SK-N-SH (cell line): Measurements from ENCODE around the gene IFT122. TPM values are rescaled to one million over a fixed set of nuclear protein-coding genes. Genes with fewer than 3 reads are reported as not detected.

Experiments used
- CTCF ChIA-PET: fragments of 300-600, 350-600 bp; formaldehyde crosslinking; extraction: SDS; loops from one replicate; lab custom pipeline; 2021; lab: Yijun Ruan, JAX
- POLR2A ChIA-PET: fragments of 350-600 bp; sonication (Branson Sonifier 250); formaldehyde crosslinking; extraction: SDS; loops from one replicate; lab custom pipeline; 2020; ENCODE audit warnings: antibody characterized with exemption, inconsistent platforms; lab: Yijun Ruan, JAX
- DNase-seq: peaks from one replicate; pipeline ENCODE4 v3.0.0; 2012
- H2AFZ ChIP-seq: fragments of 200-600 bp; sonication (generic); 2 replicates; pipeline ENCODE4 v1.8.1; 2016; ENCODE audit warnings: antibody characterized with exemption, mild to moderate bottlenecking, low read depth
- H3F3A ChIP-seq: fragments of 200-600 bp; sonication (generic); replicated peaks from 2 replicates; pipeline ENCODE3; 2016; ENCODE audit warnings: antibody characterized with exemption, mild to moderate bottlenecking; ENCODE audit not compliant: insufficient read depth
- H3K27ac ChIP-seq, 2 experiments: fragments of 200-500 bp in 1 of 2; fragments of 200-600 bp in 1 of 2; sonication (Bioruptor generic) in 1 of 2; sonication (generic), shearing (Covaris generic) in 1 of 2; 2 replicates each; pipeline versions ENCODE4 v1.5.1 to v1.6.1; 2014 to 2016; ENCODE audit warnings: low read depth in 2 of 2, inconsistent platforms in 1 of 2, low read length in 1 of 2, mild to moderate bottlenecking in 1 of 2, mixed read lengths in 1 of 2
- H3K27me3 ChIP-seq: fragments of 200-600 bp; sonication (generic), shearing (Covaris generic); 2 replicates; pipeline ENCODE4 v1.6.1; 2016; ENCODE audit warnings: mixed run types; ENCODE audit not compliant: insufficient read depth
- H3K36me3 ChIP-seq, 2 experiments: fragments of 200-500 bp in 1 of 2; fragments of 200-600 bp in 1 of 2; sonication (Bioruptor generic) in 1 of 2; sonication (generic) in 1 of 2; replicated peaks in 1 of 2; 2 replicates each; pipeline versions ENCODE3 to v1.5.1; 2014 to 2016; ENCODE audit warnings: low read length in 1 of 2, mild to moderate bottlenecking in 1 of 2; ENCODE audit not compliant: insufficient read depth in 2 of 2, control insufficient read depth in 1 of 2
- H3K4me1 ChIP-seq, 2 experiments: fragments of 200-500 bp in 1 of 2; fragments of 200-600 bp in 1 of 2; sonication (Bioruptor generic) in 1 of 2; sonication (generic), shearing (Covaris generic) in 1 of 2; 2 replicates each; pipeline versions ENCODE4 v1.5.1 to v1.6.1; 2014 to 2016; ENCODE audit warnings: low read depth in 1 of 2, low read length in 1 of 2, mixed run types in 1 of 2; ENCODE audit not compliant: insufficient read depth in 2 of 2, control insufficient read depth in 1 of 2
- H3K4me2 ChIP-seq: fragments of 200-600 bp; sonication (generic), shearing (Covaris generic); 2 replicates; pipeline ENCODE4 v1.6.1; 2017; ENCODE audit warnings: mixed run types
- H3K4me3 ChIP-seq, 2 experiments: fragments of 200-500 bp in 1 of 2; fragments of 200-600 bp in 1 of 2; sonication (Bioruptor generic) in 1 of 2; sonication (generic), shearing (Covaris generic) in 1 of 2; 2 replicates each; pipeline versions ENCODE4 v1.5.1 to v1.8.1; 2014 to 2016; ENCODE audit warnings: low read depth in 2 of 2, inconsistent platforms in 1 of 2, low read length in 1 of 2, mild to moderate bottlenecking in 1 of 2, mixed read lengths in 1 of 2, moderate library complexity in 1 of 2
- H3K79me2 ChIP-seq: fragments of 200-600 bp; sonication (generic); 2 replicates; pipeline ENCODE4 v1.8.1; 2017; ENCODE audit warnings: mild to moderate bottlenecking; ENCODE audit not compliant: insufficient read depth
- H3K9ac ChIP-seq: fragments of 200-600 bp; sonication (generic); 2 replicates; pipeline ENCODE4 v1.6.1; 2017; ENCODE audit warnings: mixed run types
- H3K9me2 ChIP-seq: fragments of 200-600 bp; sonication (generic); 2 replicates; pipeline ENCODE4 v1.6.1; 2017; ENCODE audit warnings: mixed run types
- H3K9me3 ChIP-seq: fragments of 200-600 bp; sonication (generic); 2 replicates; pipeline ENCODE4 v1.6.1; 2017; ENCODE audit warnings: mixed run types, mild to moderate bottlenecking, moderate library complexity
- H4K20me1 ChIP-seq: fragments of 200-600 bp; sonication (generic); 2 replicates; pipeline ENCODE4 v1.6.1; 2017; ENCODE audit warnings: mild to moderate bottlenecking, mixed run types; ENCODE audit not compliant: insufficient read depth
- CHD2 ChIP-seq: fragments of 150-350 bp; IDR thresholded peaks from 2 replicates; pipeline ENCODE4 v1.6.1; 2018; ENCODE audit warnings: low read length; ENCODE audit not compliant: partially characterized antibody
- CTCF ChIP-seq: fragments of 200-600 bp; sonication (generic); IDR thresholded peaks from 2 replicates; pipeline ENCODE4 v1.6.1; 2017; ENCODE audit warnings: antibody characterized with exemption, mild to moderate bottlenecking, moderate library complexity
- ELF1 ChIP-seq: IDR thresholded peaks from 2 replicates; pipeline ENCODE4 v1.4.0; 2012
- FOSL2 ChIP-seq: IDR thresholded peaks from 2 replicates; pipeline ENCODE4 v1.4.0; 2012; ENCODE audit warnings: low read depth, mild to moderate bottlenecking, moderate library complexity, borderline replicate concordance
- FOXJ3 ChIP-seq: sonication (generic); formaldehyde crosslinking; IDR thresholded peaks from 2 replicates; pipeline ENCODE4 v1.5.1; 2020; ENCODE audit warnings: mild to moderate bottlenecking, missing genetic modification reagents
- GABPA ChIP-seq: IDR thresholded peaks from 2 replicates; pipeline ENCODE4 v1.4.0; 2012; ENCODE audit warnings: low read depth, mild to moderate bottlenecking
- MAX ChIP-seq: IDR thresholded peaks from 2 replicates; pipeline ENCODE4 v1.4.0; 2012; ENCODE audit warnings: low read depth
- MXI1 ChIP-seq: IDR thresholded peaks from 2 replicates; pipeline ENCODE4 v1.6.1; 2012; ENCODE audit warnings: mild to moderate bottlenecking, low read depth, low read length, improper control_type of control experiment
- NFIC ChIP-seq: IDR thresholded peaks from 2 replicates; pipeline ENCODE4 v1.4.0; 2012; ENCODE audit warnings: borderline replicate concordance
- PBX3 ChIP-seq: IDR thresholded peaks from 2 replicates; pipeline ENCODE4; 2012
- POLR2AphosphoS5 ChIP-seq: IDR thresholded peaks from 2 replicates; pipeline ENCODE4 v1.6.1; 2012; ENCODE audit warnings: low read depth, low read length
- RCOR1 ChIP-seq: fragments of 150-350 bp; IDR thresholded peaks from 2 replicates; pipeline ENCODE4 v1.6.1; 2017; ENCODE audit warnings: antibody characterized with exemption, low read length
- RFX5 ChIP-seq: IDR thresholded peaks from 2 replicates; pipeline ENCODE4 v1.6.1; 2012; ENCODE audit warnings: mild to moderate bottlenecking, improper control_type of control experiment, low read length
- SIN3A ChIP-seq: IDR thresholded peaks from 2 replicates; pipeline ENCODE4 v1.6.1; 2012; ENCODE audit warnings: low read depth, mild to moderate bottlenecking, low read length, moderate library complexity, borderline replicate concordance
- TAF1 ChIP-seq: IDR thresholded peaks from 2 replicates; pipeline ENCODE4 v1.6.1; 2012; ENCODE audit warnings: low read depth, mild to moderate bottlenecking, low read length, moderate library complexity, borderline replicate concordance
- USF2 ChIP-seq: fragments of 150-350 bp; IDR thresholded peaks from 2 replicates; pipeline ENCODE4 v1.6.1; 2017; ENCODE audit warnings: antibody characterized with exemption, low read length, low read depth, borderline replicate concordance
- YY1 ChIP-seq: IDR thresholded peaks from 2 replicates; pipeline ENCODE4 v1.4.0; 2012; ENCODE audit warnings: low read depth, mild to moderate bottlenecking
- WGBS: methylation state at CpG from one replicate; pipeline ENCODE4 v1.1.6; 2017; ENCODE audit warnings: low lambda C conversion rate; 5-methylcytosine and 5-hydroxymethylcytosine counted together
- polyA plus RNA-seq, 3 experiments: library from polyadenylated mRNA; depleted of rRNA; stranded (reverse); fragments of >200 nt; gene quantifications; 2 replicates each; pipeline ENCODE4 v1.2.3, GENCODE V29; 2012

The IFT122 gene
- polyA plus RNA-seq, 1 of the 3 experiments (the other 2 are of a cell fraction) = 20.1 TPM

- Histone ChIP-seq H3K79me2 (no peaks in the 10 kb centered on the region), H3K4me3 (no peak overlapping the region), H3K4me2 (no peak overlapping the region), H3F3A (no peaks in the 10 kb centered on the region), H3K4me1 (peaks cover 0 to 15% of the 10 kb centered on the region in 2 experiments; a peak in 2 of 4 replicates), H3K9me2 (no peaks in the 10 kb centered on the region), H3K27me3 (no peaks in the 10 kb centered on the region), H4K20me1 (no peaks in the 10 kb centered on the region), H3K9me3 (no peaks in the 10 kb centered on the region), H3K9ac (no peak overlapping the region), H2AFZ (no peak overlapping the region), H3K27ac (no peak overlapping the region), H3K36me3 (no peaks in the 10 kb centered on the region)
- WGBS = no CpG with 5 or more reads among the region's 8 CpGs
- DNase-seq = no peak
- no peak for TF ChIP-seq SIN3A
- no peak for TF ChIP-seq TAF1
- TF ChIP-seq MXI1 = no peak
- TF ChIP-seq YY1 = no peak
- no peak for TF ChIP-seq ELF1
- no peak for TF ChIP-seq RCOR1
- TF ChIP-seq POLR2AphosphoS5 = no peak
- ChIA-PET CTCF (interaction anchor here (0.5 to 0.7 kb wide), 2 partner anchors 91 to 132 kb away, joined by 3 read pairs; no protein-coding TSS in a partner anchor), POLR2A (interaction anchor here (1.1 kb wide), 1 partner anchor 12 kb away, joined by 3 read pairs; no protein-coding TSS in a partner anchor)
Observed at GRCh38 chr3:129518038-129518561, 78.1 kb downstream of the IFT122 start.

GRCh38 chr3:129518581-129518980, 78.6 kb downstream of the IFT122 start:
- H3K36me3 ChIP-seq = no peaks in the 10 kb centered on the region
- no peak overlapping the region for H3K4me3 ChIP-seq
- H3F3A ChIP-seq = no peaks in the 10 kb centered on the region
- CTCF ChIA-PET = interaction anchor here (0.5 to 0.7 kb wide), 2 partner anchors 90 to 131 kb away, joined by 3 read pairs; no protein-coding TSS in a partner anchor
- no peak overlapping the region for H2AFZ ChIP-seq
- no peak for DNase-seq
- H3K9me2 ChIP-seq = no peaks in the 10 kb centered on the region
- no peaks in the 10 kb centered on the region for H3K9me3 ChIP-seq
- peaks cover 0 to 15% of the 10 kb centered on the region in 2 experiments; a peak in 2 of 4 replicates for H3K4me1 ChIP-seq
- POLR2A ChIA-PET = no interaction called here
- H3K79me2 ChIP-seq = no peaks in the 10 kb centered on the region
- 100% methylated on average over 3 of the region's 8 CpGs for WGBS
- no peak overlapping the region for H3K27ac ChIP-seq
- H3K27me3 ChIP-seq = no peaks in the 10 kb centered on the region
- no peak overlapping the region for H3K4me2 ChIP-seq
- no peaks in the 10 kb centered on the region for H4K20me1 ChIP-seq
- TF ChIP-seq RFX5 = no peak
- no peak for TF ChIP-seq USF2
- TF ChIP-seq FOSL2 = no peak
- no peak for TF ChIP-seq NFIC
- no peak overlapping the region for H3K9ac ChIP-seq

GRCh38 chr3:129519449-129519848, 79.4 kb downstream of the IFT122 start:
- Histone ChIP-seq H3K9me3 (no peaks in the 10 kb centered on the region), H3K79me2 (no peaks in the 10 kb centered on the region), H2AFZ (no peak overlapping the region), H3K4me1 (peaks cover 0 to 15% of the 10 kb centered on the region in 2 experiments; a peak in 2 of 4 replicates), H3K9me2 (no peaks in the 10 kb centered on the region), H3K36me3 (no peaks in the 10 kb centered on the region), H3F3A (no peaks in the 10 kb centered on the region), H3K27ac (no peak overlapping the region), H3K27me3 (no peaks in the 10 kb centered on the region), H3K4me2 (no peak overlapping the region), H3K9ac (no peak overlapping the region), H3K4me3 (no peak overlapping the region), H4K20me1 (no peaks in the 10 kb centered on the region)
- 78% methylated on average over 4 of the region's 10 CpGs for WGBS
- CTCF ChIA-PET = no interaction called here
- POLR2A ChIA-PET = no interaction called here
- DNase-seq = no peak
- no peak for TF ChIP-seq ELF1
- no peak for TF ChIP-seq GABPA
- no peak for TF ChIP-seq CHD2
- TF ChIP-seq CTCF = no peak
- TF ChIP-seq PBX3 = no peak
- no peak for TF ChIP-seq SIN3A
- no peak for TF ChIP-seq FOXJ3
- no peak for TF ChIP-seq YY1
- TF ChIP-seq MAX = no peak
